GM10248 (cell line): ENCODE results near the gene SLC52A1.
"Not testable (repeated sequence)": the region's sequence is repeated elsewhere in the genome, so short reads cannot be mapped to it uniquely, and the experiment has no call there.

Experiments
- CTCF ChIA-PET: fragments of 300-600 bp; sonication (Branson Sonifier 250); formaldehyde crosslinking; extraction: SDS; loops from one replicate; lab custom pipeline; 2021; ENCODE audit warnings: antibody characterized with exemption; lab: Yijun Ruan, JAX
- POLR2A ChIA-PET: fragments of 350-650 bp; sonication (Branson Sonifier 250); formaldehyde crosslinking; extraction: SDS; loops from one replicate; lab custom pipeline; 2020; ENCODE audit warnings: antibody characterized with exemption; lab: Yijun Ruan, JAX
- DNase-seq: peaks from one replicate; pipeline ENCODE4 v3.0.0; 2012; ENCODE audit errors: extremely low spot score
- TF ChIP-seq, protein P1 (sequence below): IDR thresholded peaks from 2 replicates; pipeline ENCODE4 v1.5.1; 2012; ENCODE audit warnings: mild to moderate bottlenecking, low read depth; ENCODE audit errors: extremely low read depth, missing control alignments, control extremely low read depth

Gene SLC52A1

DNA sequence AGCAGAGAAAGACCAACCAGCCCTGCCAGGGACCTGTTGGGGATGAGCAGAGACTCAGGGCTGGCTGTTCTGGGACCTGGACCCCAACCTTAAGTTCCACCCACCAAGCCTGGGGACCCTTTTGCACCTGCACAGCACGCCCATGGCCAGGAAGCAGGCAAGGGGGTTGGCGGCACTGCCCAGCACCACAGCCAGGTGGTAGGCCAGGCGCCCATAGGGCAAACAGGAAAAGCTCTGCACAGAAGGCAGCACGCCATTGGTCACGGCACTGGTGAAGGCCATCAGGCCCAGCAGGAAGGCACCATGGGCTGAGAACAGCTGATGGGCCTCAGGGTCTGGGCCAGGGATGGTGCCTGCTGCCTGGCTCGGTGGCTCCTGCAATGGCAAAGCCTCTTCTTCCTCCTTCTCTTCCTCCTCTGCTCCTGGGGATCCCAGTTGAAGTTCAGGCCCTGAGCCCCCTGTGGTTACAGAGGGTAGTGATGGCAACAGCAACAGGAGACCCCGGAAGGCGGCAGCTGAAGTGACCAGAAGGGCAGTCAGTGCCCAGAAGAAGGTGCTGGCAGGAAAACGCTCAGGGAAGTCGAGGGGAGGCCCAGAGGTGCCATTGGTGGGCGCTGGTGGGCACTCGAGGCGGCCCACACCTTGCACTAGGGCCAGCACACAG, 1.7 kb downstream of the SLC52A1 start:
- ChIA-PET POLR2A (no interaction called here), CTCF (no interaction called here)

DNA sequence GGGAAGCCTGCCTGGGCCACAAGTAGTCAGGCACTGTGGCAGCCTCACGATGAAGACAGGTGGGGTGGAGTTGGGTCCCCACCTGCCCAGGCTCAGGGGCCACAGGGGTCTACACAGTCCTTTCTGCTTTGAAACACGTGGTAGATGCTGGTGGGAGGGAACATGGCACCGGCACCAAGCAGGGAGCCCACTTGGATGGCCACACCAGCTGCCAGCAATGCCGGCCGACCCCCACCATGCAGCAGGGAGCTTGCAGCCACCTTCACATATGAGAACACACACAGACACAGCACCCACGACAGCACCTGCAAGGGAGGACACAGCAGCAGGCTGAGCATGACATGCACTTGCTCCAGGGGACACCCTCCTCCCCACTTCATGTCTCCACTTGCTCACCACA, 2.4 kb downstream of the SLC52A1 start:
- no peak for DNase-seq
- ChIA-PET POLR2A (no interaction called here), CTCF (interaction anchor here (3.7 kb wide), 1 partner anchor 15 kb away, joined by 35 read pairs; no protein-coding TSS in a partner anchor)
- TF ChIP-seq, protein P1, sequence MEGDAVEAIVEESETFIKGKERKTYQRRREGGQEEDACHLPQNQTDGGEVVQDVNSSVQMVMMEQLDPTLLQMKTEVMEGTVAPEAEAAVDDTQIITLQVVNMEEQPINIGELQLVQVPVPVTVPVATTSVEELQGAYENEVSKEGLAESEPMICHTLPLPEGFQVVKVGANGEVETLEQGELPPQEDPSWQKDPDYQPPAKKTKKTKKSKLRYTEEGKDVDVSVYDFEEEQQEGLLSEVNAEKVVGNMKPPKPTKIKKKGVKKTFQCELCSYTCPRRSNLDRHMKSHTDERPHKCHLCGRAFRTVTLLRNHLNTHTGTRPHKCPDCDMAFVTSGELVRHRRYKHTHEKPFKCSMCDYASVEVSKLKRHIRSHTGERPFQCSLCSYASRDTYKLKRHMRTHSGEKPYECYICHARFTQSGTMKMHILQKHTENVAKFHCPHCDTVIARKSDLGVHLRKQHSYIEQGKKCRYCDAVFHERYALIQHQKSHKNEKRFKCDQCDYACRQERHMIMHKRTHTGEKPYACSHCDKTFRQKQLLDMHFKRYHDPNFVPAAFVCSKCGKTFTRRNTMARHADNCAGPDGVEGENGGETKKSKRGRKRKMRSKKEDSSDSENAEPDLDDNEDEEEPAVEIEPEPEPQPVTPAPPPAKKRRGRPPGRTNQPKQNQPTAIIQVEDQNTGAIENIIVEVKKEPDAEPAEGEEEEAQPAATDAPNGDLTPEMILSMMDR: no peak

More for the DNA sequence above, 1.7 kb downstream of the SLC52A1 start:
- TF ChIP-seq, protein P1: no peak
- DNase-seq: no peak

DNA sequence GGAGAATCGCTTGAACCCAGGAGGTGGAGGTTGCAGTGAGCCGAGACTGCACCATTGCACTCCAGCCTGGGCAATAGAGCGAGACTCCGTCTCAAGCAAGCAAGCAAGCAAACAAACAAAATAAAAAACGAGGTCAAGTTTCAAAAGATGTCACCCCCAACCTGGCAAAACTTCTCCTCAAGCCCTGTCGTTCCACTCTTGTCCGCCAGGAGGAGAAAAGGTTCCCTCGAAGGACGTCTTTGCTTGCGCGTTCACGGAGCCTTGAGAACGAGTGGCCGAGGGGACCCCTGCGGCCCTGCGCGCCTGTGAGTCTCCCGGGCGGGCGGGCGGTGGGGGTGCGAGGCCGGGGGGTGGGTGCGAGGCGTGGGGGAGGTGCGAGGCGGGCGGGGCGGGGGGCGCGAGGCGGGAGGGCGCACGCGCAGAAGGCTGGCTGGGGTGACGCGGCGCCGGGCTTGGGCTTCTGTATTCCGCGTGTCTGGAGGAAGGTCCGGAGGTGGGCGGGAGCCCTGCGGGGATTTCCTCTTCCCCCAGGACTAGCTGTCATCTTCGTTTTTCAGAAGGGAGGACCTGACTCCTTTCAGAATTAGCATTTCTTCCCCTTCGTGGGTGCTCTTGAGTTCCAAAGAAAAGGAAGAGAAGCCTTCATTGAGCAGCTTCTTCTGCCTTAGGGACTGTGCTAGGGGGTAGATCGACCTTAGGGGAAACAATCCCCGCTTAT, 3.7 kb downstream of the SLC52A1 start:
- POLR2A ChIA-PET: interaction anchor here (0.6 kb wide), 1 partner anchor 130 kb away, joined by 3 read pairs; no protein-coding TSS in a partner anchor

DNA sequence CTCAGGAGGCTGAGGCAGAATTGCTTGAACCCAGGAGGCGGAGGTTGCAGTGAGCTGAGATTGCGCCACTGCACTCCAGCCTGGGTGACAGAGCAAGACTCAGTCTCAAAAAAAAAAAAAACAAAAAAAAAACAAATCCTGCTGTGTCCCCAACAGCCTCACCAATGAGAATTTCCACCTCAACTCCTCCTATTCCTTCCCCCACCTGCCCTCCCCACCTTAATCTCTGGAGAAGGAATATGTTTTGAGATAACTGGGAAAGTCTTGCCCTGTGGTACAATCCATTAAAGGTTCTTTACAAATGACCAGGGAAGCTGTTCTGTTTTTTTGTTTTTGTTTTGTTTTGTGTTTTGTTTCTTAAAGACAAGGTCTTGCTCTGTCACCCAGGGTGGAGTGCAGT, 5.1 kb downstream of the SLC52A1 start:
- not testable (repeated sequence) for DNase-seq
- ChIA-PET POLR2A (interaction anchor here (0.6 to 0.7 kb wide), 2 partner anchors 14 to 83 kb away, joined by 7 to 9 read pairs; no protein-coding TSS in a partner anchor), CTCF (interaction anchor here (0.7 to 5.6 kb wide), 15 partner anchors 9 to 172 kb away, joined by 3 to 52 read pairs (median 4); partner anchors contain the start of genes C17orf107, INCA1 and KIF1C)

More for the DNA sequence above, 3.7 kb downstream of the SLC52A1 start:
- TF ChIP-seq, protein P1: peak; percentile 73
- CTCF ChIA-PET: interaction anchor here (0.6 to 5.6 kb wide), 21 partner anchors 10 to 240 kb away, joined by 3 to 52 read pairs (median 3); partner anchors contain the start of genes CHRNE, INCA1 and KIF1C
- peak; percentile 91 for DNase-seq

DNA sequence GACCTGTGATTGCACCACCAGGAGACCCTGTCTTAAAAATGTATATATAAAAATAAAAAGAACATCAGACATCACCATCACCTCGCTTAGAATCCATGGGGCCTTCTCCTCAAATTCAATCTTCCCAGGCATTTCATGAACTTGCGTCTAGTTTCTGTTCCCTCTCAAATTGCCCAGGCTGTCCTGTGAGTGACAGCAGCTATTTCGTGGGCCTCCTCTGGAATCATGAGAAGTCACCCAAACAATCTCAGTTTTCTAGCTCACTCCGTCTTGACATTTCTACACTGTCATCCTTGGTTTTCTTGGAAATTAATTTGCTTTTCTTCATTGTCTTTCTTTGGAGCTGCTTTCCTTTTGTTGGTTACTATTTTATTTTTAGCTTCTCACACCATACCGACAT, 7.3 kb downstream of the SLC52A1 start:
- DNase-seq: no peak
- ChIA-PET POLR2A (interaction anchor here (0.6 kb wide), 1 partner anchor 25 kb away, joined by 4 read pairs; no protein-coding TSS in a partner anchor), CTCF (interaction anchor here (1.0 to 5.6 kb wide), 3 partner anchors 9 to 34 kb away, joined by 3 to 52 read pairs (median 3); no protein-coding TSS in a partner anchor)
- TF ChIP-seq, protein P1: no peak

DNA sequence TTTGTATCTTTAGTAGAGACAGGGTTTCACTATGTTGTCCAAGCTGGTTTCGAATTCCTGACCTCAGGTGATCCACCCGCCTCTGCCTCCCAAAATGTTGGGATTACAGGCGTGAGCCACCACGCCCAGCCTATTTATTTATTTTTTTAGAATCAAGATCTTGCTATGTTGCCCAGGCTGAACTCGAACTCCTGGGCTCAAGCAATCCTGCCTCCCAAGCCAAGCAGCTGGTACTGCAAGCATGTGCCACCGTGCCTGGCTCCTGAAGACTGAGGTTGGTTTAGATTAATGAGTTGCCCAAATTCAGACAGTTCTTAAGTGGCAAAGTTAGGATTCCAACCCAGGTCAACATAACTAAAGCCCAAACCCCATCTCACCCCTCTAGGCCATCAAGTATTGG, 7.9 kb downstream of the SLC52A1 start:
- TF ChIP-seq, protein P1: no peak
- DNase-seq: no peak
- ChIA-PET POLR2A (no interaction called here), CTCF (interaction anchor here (1.5 to 5.6 kb wide), 2 partner anchors 11 to 34 kb away, joined by 3 to 52 read pairs; no protein-coding TSS in a partner anchor)

DNA sequence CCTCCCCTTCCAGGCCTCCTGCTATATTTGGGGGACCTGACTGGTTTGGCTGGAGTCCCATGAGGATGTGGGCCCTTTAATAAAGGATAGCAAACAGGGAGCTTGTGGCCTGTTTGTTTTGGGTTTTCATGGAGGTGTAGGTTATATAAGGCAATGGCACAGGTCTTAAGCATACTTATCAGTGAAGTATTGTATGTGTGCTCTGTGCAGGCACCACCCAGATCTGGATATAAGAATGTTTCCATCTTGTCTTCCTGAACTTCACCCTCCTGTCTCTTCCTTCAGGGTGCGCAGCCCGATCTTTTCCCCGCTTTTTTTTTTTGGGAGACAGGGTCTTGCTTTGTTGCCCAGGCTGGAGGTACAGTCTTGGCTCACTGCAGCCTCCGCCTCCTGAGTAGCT, 10.6 kb downstream of the SLC52A1 start:
- DNase-seq: no peak
- POLR2A ChIA-PET: interaction anchor here (0.6 kb wide), 1 partner anchor 11 kb away, joined by 3 read pairs; no protein-coding TSS in a partner anchor
- CTCF ChIA-PET: no interaction called here
- TF ChIP-seq, protein P1: no peak
